Activated CD8-positive, alpha-beta T cell treated with anti-CD3 and anti-CD28 coated beads for 36 hours (primary cell): Measurements from ENCODE around the gene HLX. TPM values are rescaled to one million over a fixed set of nuclear protein-coding genes. Genes with fewer than 3 reads are reported as not detected.

Source experiments
- ATAC-seq: fragments of 200-7000 bp; cut with Tn5 transposase; one replicate; pipeline ENCODE4 v1.10.0; 2021; ENCODE audit warnings: mild to moderate bottlenecking, moderate library complexity
- CTCF ChIA-PET: fragments of 350-600 bp; sonication (Branson Sonifier 250); formaldehyde crosslinking; loops from one replicate; lab custom pipeline; 2021; ENCODE audit warnings: antibody characterized with exemption; lab: Charles Lee
- POLR2A ChIA-PET: fragments of 350-600 bp; sonication (Branson Sonifier 250); formaldehyde crosslinking; loops from one replicate; lab custom pipeline; 2021; ENCODE audit warnings: antibody characterized with exemption; lab: Charles Lee
- DNase-seq: peaks from one replicate; pipeline ENCODE4 v3.0.0-alpha.2; 2020
- H3K27ac Mint-ChIP-seq: one replicate; pipeline ENCODE4 v1.8.0; 2021; ENCODE audit warnings: mild to moderate bottlenecking, mixed read lengths
- H3K27me3 Mint-ChIP-seq: one replicate; pipeline ENCODE4 v1.8.0; 2021; ENCODE audit warnings: mixed read lengths
- H3K36me3 Mint-ChIP-seq: one replicate; pipeline ENCODE4 v1.8.0; 2021; ENCODE audit warnings: low read depth, mixed read lengths
- H3K4me1 Mint-ChIP-seq: one replicate; pipeline ENCODE4 v1.8.0; 2021; ENCODE audit warnings: low read depth, mixed read lengths
- H3K4me3 Mint-ChIP-seq: one replicate; pipeline ENCODE4 v1.8.0; 2021; ENCODE audit warnings: mild to moderate bottlenecking, moderate library complexity, mixed read lengths
- H3K9me3 Mint-ChIP-seq: one replicate; pipeline ENCODE4 v1.8.0; 2021; ENCODE audit warnings: mixed read lengths
- CTCF ChIP-seq: fragments of 200-600 bp; IDR thresholded peaks from one replicate; pipeline ENCODE4 v1.8.0; 2022; ENCODE audit warnings: antibody characterized with exemption, mild to moderate bottlenecking
- intact Hi-C: fragments of 100-400 bp; cut with micrococcal nuclease; formaldehyde crosslinking; loops from one replicate; pipeline ENCODE4 v1.10.0; 2022
- total RNA-seq, 2 experiments: library from RNA; stranded (reverse); gene quantifications; one replicate each; pipeline ENCODE4 v1.2.3, GENCODE V29; 2021

HLX gene
- total RNA-seq, 2 experiments from 2014 or later: not detected

GRCh38 chr1:220886470-220887201 is 7.4 kb downstream of the HLX start:
- H3K4me3 Mint-ChIP-seq: no peak overlapping the region
- TF ChIP-seq CTCF: no peak
- H3K36me3 Mint-ChIP-seq: no peaks in the 10 kb centered on the region
- POLR2A ChIA-PET: no interaction called here
- intact Hi-C loops: no loop called here
- ATAC-seq (no peak), DNase-seq (no peak)
- H3K4me1 Mint-ChIP-seq: no peaks in the 10 kb centered on the region
- CTCF ChIA-PET: no interaction called here
- H3K27ac Mint-ChIP-seq: no peak overlapping the region
- no peaks in the 10 kb centered on the region for H3K9me3 Mint-ChIP-seq
- H3K27me3 Mint-ChIP-seq: peaks cover 70% of the 10 kb centered on the region

- POLR2A ChIA-PET: no interaction called here
- Mint-ChIP-seq H3K36me3 (no peaks in the 10 kb centered on the region), H3K4me3 (no peak overlapping the region), H3K4me1 (no peaks in the 10 kb centered on the region), H3K27ac (no peak overlapping the region), H3K27me3 (peaks cover 70% of the 10 kb centered on the region), H3K9me3 (no peaks in the 10 kb centered on the region)
- no peak for ATAC-seq
- intact Hi-C loops: no loop called here
- no peak for DNase-seq
- TF ChIP-seq CTCF: no peak
- CTCF ChIA-PET: no interaction called here
Measured at GRCh38 chr1:220887202-220887519, 7.9 kb downstream of the HLX start.

GRCh38 chr1:220887520-220888416 is 8.5 kb downstream of the HLX start:
- Mint-ChIP-seq H3K9me3 (no peaks in the 10 kb centered on the region), H3K36me3 (no peaks in the 10 kb centered on the region), H3K27ac (no peak overlapping the region), H3K27me3 (peaks cover 71% of the 10 kb centered on the region), H3K4me3 (no peak overlapping the region), H3K4me1 (no peaks in the 10 kb centered on the region)
- DNase-seq (no peak), ATAC-seq (no peak)
- no peak for TF ChIP-seq CTCF
- CTCF ChIA-PET: no interaction called here
- intact Hi-C loops: no loop called here
- POLR2A ChIA-PET: no interaction called here

- POLR2A ChIA-PET: no interaction called here
- H3K4me1 Mint-ChIP-seq: peaks cover 3% of the 10 kb centered on the region
Measured at GRCh38 chr1:220888417-220888986, 9.3 kb downstream of the HLX start.

More at GRCh38 chr1:220888417-220888986, 9.3 kb downstream of the HLX start:
- TF ChIP-seq CTCF: no peak
- intact Hi-C loops: no loop called here
- no peak overlapping the region for H3K4me3 Mint-ChIP-seq
- no peaks in the 10 kb centered on the region for H3K9me3 Mint-ChIP-seq
- ATAC-seq: no peak
- DNase-seq: no peak
- H3K36me3 Mint-ChIP-seq: no peaks in the 10 kb centered on the region
- H3K27me3 Mint-ChIP-seq: peaks cover 75% of the 10 kb centered on the region
- CTCF ChIA-PET: no interaction called here
- H3K27ac Mint-ChIP-seq: no peak overlapping the region
